Heart left ventricle (tissue), 13 donors: ENCODE measurements around the gene UNKL.

Experiments used
- CTCF ChIP-seq, 12 donors: fragments of 200-600 bp; sonication (generic) in 4 of 12; IDR thresholded peaks; one replicate each; pipeline versions ENCODE4 v1.5.0 to v1.8.0; 2018 to 2022; ENCODE audit warnings: antibody characterized with exemption in 12 of 12, mild to moderate bottlenecking in 5 of 12
- POLR2A ChIP-seq, 2 donors: fragments of 450-650 bp; IDR thresholded peaks; one replicate each; pipeline ENCODE4 v1.6.1; 2017; ENCODE audit warnings: antibody characterized with exemption in 2 of 2, mild to moderate bottlenecking in 2 of 2, moderate library complexity in 2 of 2
- donor health status: ischemic (EF 13 %, LVEDD 7.1; RV severe dilation, severe dysfunction).
- donor health status: DM: no; HTN: yes; CAD: no.
- donor health status: DM: no; HTN: no; CAD: no.
- donor health status: ischemic (EF 25% LVEDD 6.9; RV normal size, moderate dysfunction).
- donor health status: ischemic (EF 25% LVEDD 5.7; RV mildly dilated, moderate dysfunction).
- donor health status: ischemic (EF 35%, LVEDD 5.7; RV mildly dilated, moderate dysfunction).
- donor health status: nonischemic (EF 11% LVEDD 7.7; RV severe dilation, severe dysfunction).
- donor health status: DM: yes; HTN: yes; CAD: no.
- donor health status: PGD.
- donor health status: ischemic (EF 29% LVEDD 5.4; RV normal size, mild dysfunction).
- donor health status: nonischemic (EF 23%, LVEDD 6.1; RV moderate dilation, normal function).

- TF ChIP-seq CTCF (IDR thresholded peaks at IDR 0.05) (no peak), POLR2A (IDR thresholded peaks at IDR 0.05) (no peak)
Measured at GRCh38 chr16:1403036-1403435, 11.5 kb downstream of the UNKL start.
